EH (cell line): ENCODE measurements around the gene RCOR3.
"Not testable (repeated sequence)": the region's sequence is repeated elsewhere in the genome, so short reads cannot be mapped to it uniquely, and the experiment has no call there.

Experiments used
- DNase-seq: peaks from one replicate; pipeline ENCODE4 v3.0.0-alpha.2; 2015; ENCODE audit warnings: low read depth

The RCOR3 gene

DNA sequence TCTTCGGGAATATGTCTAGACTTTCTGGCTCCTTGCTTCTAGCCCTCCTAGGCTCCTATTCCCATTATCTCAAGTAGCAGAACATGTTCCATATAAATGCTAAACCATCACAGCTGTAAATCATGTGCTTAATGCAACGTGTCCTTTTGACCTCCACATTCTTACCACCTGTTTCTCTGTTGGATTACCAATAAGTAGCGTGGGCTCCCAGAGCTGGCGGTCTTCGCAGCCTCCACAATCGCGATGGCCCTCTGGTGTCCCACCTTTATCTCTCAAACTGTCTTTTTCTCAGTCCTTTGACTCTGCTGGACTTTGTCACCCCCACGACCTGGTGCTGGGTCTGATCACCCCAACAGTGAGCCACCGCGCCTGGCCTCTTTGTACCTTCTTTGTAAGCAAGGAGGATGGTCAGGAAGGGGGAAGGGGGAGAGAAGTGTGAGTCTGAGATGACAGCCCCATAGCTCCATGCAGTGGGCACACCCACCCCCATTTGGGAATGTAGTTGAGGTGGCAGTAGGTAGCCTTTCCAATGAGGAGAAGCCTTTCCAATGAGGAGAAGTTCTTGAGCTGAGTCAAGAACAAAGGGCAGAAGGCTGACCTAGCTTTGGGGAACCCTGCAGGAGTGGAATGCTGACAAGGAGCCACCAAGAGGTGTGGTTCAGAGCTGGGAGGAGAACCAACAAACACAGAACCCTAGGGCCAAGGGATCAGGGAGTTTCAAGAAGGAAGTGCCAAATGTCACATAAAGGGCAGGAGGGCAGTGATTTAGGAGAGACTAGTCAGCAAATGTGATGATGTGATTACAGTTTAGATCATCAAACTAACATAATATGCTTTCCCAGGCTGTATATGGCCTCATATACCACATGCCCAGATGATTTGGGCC lies 81.7 kb downstream of the RCOR3 start:
- no peak for DNase-seq

DNA sequence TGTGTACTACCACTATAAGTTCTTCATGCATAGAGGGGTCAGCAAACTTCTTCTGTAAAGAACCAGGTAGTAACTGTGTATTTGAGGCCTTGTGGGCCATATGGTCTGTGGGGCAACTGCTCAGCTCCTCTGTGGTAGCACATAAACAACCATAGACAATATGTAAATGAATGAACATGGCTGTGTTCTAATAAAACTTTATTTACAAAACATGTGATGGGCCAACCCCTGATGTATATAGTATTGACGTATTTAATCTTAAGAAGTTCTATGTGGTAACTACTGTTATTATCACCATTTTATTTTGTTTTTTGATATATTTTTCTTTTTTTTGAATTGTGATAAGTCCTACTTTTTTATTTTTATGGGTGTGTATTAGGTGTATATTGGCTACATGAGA lies 82.8 kb downstream of the RCOR3 start:
- DNase-seq: no peak

DNA sequence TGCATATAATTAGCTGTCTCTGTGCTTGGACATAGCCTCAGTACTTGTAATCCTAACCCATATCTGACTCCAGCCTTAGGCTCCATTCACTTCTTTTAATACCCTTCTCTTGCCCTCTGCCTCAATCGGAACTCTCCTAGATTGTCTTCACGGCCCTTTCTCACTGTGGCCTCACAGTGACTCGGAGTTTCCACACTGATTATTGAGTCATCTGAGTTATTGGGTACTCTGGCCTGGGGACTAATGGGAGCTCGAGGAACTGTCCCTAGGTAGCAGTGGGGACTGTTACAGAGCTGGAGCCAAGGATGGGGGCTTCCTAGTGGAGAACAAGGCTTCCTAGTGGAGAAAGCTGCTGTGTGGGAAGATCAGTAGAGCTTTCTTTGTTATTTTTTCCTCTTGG lies 84.4 kb downstream of the RCOR3 start:
- peak; percentile 30 for DNase-seq

DNA sequence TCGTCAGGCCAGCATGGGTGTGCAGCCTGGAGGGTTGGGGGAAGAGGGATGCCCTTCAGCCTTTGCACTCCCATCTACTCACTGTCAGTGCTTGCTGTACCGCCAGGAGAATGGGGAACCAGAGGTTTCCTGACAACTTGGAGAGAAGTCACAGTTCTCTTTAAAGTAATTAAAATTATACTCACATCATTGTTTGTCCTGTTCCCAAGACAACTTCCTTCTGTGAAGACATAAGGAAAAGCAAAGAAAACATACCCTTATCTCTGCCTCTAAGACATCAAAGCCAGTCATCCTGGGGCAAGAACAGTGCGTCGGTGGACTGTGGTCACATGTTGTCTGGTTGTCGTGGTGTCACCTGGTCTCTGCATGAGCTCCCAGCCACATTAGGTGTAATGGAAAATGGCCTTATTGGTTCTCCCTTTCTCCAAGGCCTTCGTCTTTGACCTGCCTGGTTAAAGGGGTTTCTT lies 85.0 kb downstream of the RCOR3 start:
- DNase-seq: no peak

DNA sequence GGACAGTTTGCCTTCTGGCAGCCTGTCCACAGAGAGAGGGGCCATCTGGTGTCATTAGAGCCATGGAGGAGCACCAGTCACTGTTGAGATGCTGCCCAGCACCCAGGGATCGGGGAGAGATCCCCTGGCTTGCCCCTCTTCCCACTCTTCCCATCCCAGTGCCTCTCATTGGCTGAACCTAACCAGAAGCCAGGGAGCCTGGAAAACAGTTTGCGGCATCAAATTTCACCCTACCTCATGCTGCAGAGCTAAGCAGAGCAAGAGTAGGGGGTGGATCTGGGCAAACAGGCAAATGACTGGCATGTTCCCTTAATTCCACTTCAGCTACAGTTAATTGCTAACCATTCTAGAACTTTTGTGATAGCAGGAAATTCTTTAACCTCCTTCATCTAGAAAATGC lies 86.6 kb downstream of the RCOR3 start:
- DNase-seq: peak; percentile 36

DNA sequence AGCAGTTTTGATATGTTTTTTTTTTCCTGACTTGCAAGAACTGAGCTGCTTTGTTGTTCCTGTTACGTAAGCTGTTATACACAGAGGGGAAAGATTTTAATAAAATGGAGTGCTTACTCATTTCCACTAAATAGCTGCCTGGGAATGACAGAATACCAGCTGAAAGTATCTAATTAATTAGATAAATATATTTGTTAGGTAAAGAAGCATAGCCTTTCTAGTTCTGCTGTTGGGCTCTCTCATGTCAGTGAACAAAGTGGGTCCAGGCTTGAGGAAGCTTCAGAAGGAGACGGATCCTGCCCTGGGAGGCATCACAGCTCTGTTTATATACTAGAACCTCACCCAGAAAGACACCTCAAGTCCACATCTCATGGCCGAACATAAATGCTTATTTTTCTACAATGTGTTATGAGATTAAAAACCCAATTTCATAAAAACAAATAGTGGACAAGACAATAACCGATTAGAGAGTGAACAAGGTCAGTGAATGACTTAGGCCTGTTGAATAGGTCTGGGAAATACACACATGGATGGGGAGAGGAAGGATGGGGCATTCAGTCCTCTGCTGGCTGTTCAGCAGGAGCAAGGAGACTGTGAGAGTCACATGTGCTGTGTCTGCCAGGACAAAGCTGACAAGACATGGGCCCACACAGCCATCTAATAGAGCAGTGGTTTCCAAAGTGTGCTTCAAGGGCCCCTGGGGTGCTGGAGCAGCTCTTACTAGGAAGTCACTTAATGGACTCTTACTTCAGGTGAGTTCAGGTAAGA lies 88.1 kb downstream of the RCOR3 start:
- DNase-seq: peak; percentile 23

DNA sequence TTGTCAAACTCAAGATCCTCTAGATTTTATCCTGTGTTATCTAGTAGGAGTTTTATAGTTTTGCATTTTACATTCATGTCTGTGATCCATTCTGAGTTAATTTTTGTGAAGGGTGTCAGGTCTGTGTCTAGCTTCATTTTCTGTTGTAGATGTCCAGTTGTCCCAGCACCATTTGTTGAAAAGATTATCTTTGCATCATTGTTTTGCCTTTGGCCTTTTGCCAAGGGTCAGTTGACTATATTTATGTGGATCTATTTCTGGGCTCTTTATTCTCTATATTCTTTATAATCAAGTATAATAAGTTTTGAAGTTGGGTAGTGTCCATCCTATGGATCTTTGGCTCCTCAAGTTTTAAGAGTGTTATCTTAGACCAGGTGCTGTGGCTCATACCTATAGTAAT lies 89.4 kb downstream of the RCOR3 start:
- DNase-seq: no peak

DNA sequence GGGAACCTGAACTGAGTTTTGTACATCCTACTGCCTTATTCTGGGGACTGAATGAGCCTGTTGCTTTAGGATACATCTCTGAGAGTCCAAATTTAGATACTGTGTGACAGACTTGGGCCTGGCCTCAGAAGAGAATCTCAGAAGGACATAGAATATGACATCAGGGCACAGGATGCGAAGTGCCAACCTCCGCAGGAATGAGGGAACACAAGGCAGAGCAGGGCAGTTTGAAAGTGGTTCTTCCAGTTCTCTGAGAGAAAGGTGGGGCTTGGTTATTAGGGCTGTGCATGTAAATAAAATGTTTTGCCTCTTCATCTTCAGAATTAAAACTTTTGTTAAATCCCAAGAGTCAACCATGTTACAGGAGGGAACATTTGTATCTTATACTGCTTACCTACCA lies 90.6 kb downstream of the RCOR3 start:
- no peak for DNase-seq

DNA sequence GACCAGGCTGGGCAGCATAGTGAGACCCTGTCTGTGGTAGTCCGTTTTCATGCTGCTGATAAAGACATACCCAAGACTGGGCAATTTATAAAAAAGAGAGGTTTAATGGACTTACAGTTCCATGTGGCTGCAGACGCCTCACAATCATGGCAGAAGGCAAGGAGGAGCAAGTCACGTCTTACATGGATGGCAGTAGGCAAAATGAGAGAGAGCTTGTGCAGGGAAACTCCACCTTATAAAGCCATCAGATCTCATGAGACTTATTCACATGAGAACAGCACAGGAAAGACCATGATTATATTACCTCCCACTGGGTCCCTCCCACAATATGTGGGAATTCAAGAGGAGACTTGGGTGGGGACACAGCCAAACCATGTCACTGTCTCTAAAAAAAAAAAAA lies 92.9 kb downstream of the RCOR3 start:
- DNase-seq: not testable (repeated sequence)

DNA sequence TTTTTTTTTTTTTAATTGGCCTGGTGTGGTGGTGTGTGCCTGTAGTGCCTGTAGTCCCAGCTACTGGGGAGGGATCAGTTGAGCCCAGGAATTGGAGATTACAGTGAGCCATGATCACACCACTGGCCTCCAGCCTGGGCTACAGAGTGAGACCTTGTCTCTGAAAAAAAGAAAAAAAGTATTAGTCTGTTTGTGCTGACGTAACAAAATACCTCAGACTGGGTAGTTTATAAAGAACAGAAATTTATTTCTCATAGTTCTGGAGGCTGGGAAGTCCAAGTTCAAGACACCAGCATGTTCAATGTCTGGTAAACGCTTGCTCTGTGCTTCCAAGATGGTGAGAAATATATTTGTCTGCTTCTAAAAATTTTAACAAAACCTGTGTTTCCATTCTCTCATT lies 93.3 kb downstream of the RCOR3 start:
- no peak for DNase-seq

DNA sequence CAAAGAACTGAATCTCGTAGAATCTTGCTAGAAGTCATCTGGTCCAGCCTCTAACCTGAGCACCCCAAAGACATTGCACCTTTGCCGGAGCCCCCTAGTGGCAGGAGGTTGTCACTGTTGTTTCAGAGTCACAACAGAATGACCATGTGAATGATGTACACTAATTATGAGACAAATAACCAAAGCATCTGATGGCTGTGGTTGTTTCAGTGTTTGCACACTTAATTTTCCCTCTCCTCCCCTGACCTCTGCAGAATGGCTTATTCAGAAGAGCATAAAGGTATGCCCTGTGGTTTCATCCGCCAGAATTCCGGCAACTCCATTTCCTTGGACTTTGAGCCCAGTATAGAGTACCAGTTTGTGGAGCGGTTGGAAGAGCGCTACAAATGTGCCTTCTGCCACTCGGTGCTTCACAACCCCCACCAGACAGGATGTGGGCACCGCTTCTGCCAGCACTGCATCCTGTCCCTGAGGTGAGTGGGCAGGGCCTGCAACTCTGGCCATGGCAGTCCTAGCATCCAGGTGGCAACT lies 93.9 kb downstream of the RCOR3 start:
- DNase-seq: peak; percentile 34

DNA sequence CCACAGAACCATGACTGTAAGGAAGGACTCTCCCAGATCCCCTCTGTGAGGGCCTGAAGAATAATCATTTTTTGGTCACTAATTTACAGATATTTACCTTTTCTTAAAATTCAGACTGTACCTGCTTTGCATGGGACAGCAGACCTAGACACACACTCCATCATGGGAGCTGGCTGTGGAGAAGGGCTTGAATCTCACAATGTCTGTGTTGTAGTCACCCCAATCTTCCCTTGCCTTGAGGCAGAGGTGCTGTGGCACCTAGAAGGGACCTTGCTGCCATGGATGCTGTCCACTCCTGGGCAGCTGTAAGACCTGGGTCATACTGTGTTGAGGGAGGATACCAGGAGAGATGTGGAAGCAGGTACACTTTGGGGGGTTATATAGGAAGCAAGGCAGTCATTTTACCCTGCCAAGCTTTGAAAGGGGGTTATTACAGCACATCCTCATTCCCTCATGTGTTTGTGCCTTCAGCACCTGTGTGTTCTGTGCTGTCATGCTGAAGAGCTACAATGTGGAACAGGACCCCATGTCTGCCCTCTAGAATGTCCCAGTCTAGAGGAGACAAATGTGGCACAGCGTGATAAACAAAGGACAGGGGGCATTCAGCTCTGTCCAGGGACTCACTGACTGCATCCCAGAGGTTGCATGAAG lies 94.5 kb downstream of the RCOR3 start:
- DNase-seq: no peak

DNA sequence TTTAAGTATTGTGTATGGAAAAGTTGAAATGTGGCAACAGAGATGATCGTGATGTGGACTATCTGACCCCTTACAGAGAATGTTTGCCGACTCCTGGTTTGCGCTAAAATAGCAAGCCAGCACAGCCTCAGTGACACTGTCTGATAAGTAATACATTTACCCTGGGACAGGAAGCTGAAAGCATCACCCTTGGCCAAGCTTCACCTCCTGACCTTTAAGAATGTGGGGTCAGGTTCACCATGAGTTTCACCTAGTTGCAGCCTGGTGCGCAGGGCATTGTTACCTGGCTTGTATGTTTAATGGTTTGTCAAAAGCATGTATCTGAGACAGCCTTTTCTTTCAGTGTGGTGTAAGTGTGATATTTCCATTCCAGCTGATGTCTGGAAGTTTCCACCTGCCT lies 96.7 kb downstream of the RCOR3 start:
- no peak for DNase-seq

DNA sequence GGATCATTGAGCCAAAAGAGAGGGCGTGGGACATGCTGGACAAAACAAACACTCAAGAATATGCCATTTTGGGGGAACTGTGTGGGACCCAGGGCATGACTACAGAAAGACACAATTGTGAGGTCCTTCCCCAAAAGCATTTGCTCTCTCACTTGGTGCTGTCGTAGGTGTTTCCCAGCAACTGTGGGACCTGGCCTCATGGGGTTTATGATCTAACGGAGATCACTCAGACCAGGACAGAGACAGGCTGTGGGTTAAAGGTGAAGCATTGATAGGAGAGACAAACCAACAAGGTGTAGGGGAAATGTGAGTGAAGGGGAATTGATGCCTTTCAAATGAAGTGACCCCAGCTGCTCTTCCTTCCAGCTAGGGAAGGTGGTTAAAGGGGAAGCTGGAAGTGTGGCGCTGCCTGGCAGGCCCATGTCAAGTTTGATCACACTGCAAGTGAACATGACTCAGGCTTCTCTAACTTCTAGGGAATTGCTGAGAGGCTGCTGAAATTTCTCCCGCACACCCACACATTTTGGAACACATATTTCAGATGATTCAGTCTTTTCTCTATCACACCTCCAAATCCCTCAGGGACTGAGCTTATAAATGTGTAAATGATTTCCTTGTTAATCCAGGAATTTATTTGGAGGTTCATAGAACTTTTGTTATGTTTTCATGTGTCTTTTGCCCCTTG lies 97.7 kb downstream of the RCOR3 start:
- peak; percentile 47 for DNase-seq

DNA sequence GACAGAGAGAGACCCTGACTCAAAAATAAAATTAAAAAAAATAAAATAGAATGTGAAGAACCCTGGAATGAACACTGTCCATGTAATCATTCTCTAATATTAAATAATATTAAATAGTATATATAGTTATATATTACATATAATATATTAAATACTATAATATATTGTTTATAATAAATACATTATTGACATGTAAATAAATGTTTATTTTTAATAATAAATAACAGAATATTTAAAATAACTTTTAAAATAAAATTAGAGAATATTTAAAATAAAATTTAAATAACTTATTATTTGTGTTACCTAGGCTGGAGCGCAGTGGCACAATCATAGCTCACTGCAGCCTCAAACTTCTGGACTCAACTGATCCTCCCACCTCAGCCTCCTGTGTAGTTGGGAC lies 99.5 kb downstream of the RCOR3 start:
- DNase-seq: no peak

DNA sequence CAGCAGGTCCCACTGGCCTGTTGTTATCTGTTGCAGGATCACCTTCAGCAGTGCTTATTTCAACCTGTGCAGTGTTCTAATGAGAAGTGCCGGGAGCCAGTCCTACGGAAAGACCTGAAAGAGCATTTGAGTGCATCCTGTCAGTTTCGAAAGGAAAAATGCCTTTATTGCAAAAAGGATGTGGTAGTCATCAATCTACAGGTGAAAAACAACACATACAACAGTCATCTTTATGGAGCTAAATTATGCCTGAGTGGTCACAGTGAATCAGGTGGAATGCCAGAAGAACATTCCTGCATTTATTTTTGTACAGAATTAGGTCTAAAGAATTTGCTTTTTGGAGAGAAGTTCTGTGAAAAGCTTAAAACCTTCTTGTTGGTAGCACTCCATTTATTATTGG lies 100.7 kb downstream of the RCOR3 start:
- DNase-seq: no peak

DNA sequence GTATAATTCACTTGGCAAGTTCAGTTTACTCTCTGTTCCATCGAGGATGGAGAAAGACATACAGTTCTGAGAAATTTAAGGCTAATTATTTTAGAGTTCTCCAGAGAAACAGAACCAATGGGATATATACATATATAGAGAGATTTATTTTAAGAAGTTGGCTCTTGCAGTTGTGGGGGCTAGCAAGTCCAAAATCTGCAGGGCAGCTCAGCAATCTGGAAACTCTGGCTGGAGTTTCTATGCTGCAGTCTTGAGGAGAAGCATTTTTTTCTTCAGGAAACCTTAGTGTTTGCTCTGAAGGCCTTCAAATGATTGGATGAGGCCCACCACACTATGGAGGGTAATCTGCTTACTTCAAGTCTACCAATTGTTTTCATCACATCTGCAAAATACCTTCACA lies 102.0 kb downstream of the RCOR3 start:
- DNase-seq: no peak
